Measurements from ENCODE around the gene GALNTL6. TPM values are rescaled to one million over a fixed set of nuclear protein-coding genes. Genes with fewer than 3 reads are reported as not detected.

Gene GALNTL6
- total RNA-seq, 3 donors from 2014 or later: not detected

GRCh38 chr4:171993247-171993646 lies 180.0 kb downstream of the GALNTL6 start:
- no peaks in the 10 kb centered on the region for H3K27me3 Mint-ChIP-seq (ENCODE audit: low read depth)
- no peaks in the 10 kb centered on the region for H3K36me3 Mint-ChIP-seq (ENCODE audit: insufficient read depth)
- DNase-seq: no peak
- H3K4me3 Mint-ChIP-seq: no peak overlapping the region
- ATAC-seq: no peak
- peaks cover 3% of the 10 kb centered on the region for H3K9me3 Mint-ChIP-seq
- H3K4me1 Mint-ChIP-seq (ENCODE audit: low read depth): no peaks in the 10 kb centered on the region

DNA sequence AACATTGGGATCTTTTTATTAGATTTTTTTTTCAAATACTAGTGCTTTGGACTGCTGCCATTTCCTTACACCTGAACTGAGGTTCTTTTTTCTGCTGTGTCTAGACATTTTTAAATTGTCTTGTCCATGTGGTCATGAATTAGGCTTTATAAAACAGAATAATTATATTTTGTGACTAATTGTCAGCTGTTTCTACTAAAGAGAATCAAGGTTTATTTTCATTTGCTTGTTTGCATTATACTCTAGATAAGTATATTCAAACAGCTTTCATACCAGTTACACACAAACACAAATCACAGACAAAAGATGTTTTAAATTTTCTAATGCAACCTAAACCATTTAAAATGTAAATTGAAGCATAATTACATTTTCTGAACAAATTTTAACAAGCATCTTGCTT lies 194.7 kb downstream of the GALNTL6 start:
- no peaks in the 10 kb centered on the region for H3K4me1 Mint-ChIP-seq (ENCODE audit: low read depth)
- H3K9me3 Mint-ChIP-seq: peaks cover 9% of the 10 kb centered on the region
- DNase-seq: no peak
- no peak overlapping the region for H3K4me3 Mint-ChIP-seq
- no peaks in the 10 kb centered on the region for H3K27me3 Mint-ChIP-seq (ENCODE audit: low read depth)
- no peak for ATAC-seq
- H3K36me3 Mint-ChIP-seq (ENCODE audit: insufficient read depth): no peaks in the 10 kb centered on the region

DNA sequence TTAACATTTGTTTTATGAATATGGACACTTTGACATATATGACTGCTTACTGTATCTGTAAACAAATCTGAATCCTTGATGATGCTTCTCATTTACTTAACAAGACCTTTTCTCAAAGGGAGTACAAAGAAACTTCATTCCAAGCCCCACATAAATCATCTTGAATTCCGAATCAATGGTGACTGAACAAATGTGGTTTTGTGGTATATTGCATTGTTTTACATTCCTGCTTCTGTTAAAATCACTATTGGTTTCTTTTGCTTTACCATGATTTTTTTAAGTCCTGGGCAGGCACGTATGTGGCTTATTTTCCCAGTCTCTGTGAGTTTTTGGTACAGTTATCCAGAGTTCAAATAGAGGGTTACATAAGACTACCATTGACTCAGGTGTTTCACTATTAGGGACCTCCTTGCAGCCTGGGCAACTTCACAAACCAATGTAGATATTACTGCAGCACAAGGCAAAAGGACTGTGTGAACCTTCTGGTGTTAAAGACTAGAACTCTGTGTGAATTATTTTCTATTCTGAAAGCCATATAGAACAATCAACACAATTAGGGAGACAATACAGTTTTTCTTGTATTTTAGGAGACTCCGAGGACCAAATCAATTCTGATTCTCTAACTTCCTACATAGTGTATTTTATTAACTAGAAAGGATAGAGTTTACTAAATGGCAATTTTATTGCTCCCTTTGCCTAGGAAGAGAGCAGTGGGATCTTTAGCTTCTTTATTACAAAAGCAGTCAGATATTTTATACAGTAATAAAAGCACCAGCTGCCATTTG lies 196.4 kb downstream of the GALNTL6 start:
- Mint-ChIP-seq H3K36me3 (ENCODE audit: insufficient read depth) (no peaks in the 10 kb centered on the region), H3K4me1 (ENCODE audit: low read depth) (no peaks in the 10 kb centered on the region), H3K27me3 (ENCODE audit: low read depth) (no peaks in the 10 kb centered on the region), H3K9me3 (peaks cover 9% of the 10 kb centered on the region), H3K4me3 (no peak overlapping the region)
- ATAC-seq (no peak), DNase-seq (no peak)

- ATAC-seq (no peak), DNase-seq (no peak)
- Mint-ChIP-seq H3K4me3 (no peak overlapping the region), H3K27me3 (ENCODE audit: low read depth) (no peaks in the 10 kb centered on the region), H3K9me3 (peaks cover 16% of the 10 kb centered on the region), H3K36me3 (ENCODE audit: insufficient read depth) (no peaks in the 10 kb centered on the region), H3K4me1 (ENCODE audit: low read depth) (no peaks in the 10 kb centered on the region)
Observed at GRCh38 chr4:172011196-172011595, 198.0 kb downstream of the GALNTL6 start.

DNA sequence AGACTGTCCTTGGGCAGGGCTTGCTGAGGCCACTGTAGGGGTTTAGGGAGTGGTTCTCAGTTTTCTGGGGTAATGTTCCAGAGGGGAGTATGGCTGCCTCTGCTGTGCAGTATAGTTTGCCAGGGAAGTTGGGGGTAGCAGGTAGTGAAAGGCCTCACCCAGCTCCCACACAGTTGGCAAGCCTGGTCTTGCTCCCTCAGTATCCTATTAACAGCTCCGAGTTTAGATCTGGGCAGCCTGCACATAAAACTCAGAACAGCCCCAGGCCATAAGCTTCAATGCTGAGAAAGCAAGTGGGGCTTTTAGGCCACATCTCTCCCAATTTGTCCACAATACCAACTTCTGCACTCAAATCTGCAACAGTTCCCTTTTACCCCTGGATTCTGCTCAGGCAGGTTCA lies 205.2 kb downstream of the GALNTL6 start:
- Mint-ChIP-seq H3K9me3 (peaks cover 21% of the 10 kb centered on the region), H3K36me3 (ENCODE audit: insufficient read depth) (no peaks in the 10 kb centered on the region), H3K4me1 (ENCODE audit: low read depth) (no peaks in the 10 kb centered on the region), H3K4me3 (no peak overlapping the region), H3K27me3 (ENCODE audit: low read depth) (no peaks in the 10 kb centered on the region)
- DNase-seq (no peak), ATAC-seq (no peak)

GRCh38 chr4:172035562-172035961 lies 222.4 kb downstream of the GALNTL6 start:
- no peak for DNase-seq
- no peaks in the 10 kb centered on the region for H3K27me3 Mint-ChIP-seq (ENCODE audit: low read depth)
- ATAC-seq: no peak
- no peaks in the 10 kb centered on the region for H3K9me3 Mint-ChIP-seq
- H3K36me3 Mint-ChIP-seq (ENCODE audit: insufficient read depth): no peaks in the 10 kb centered on the region
- H3K4me3 Mint-ChIP-seq: no peak overlapping the region
- no peaks in the 10 kb centered on the region for H3K4me1 Mint-ChIP-seq (ENCODE audit: low read depth)

- Mint-ChIP-seq H3K4me3 (no peak overlapping the region), H3K27me3 (ENCODE audit: low read depth) (no peaks in the 10 kb centered on the region), H3K4me1 (ENCODE audit: low read depth) (no peaks in the 10 kb centered on the region), H3K36me3 (ENCODE audit: insufficient read depth) (no peaks in the 10 kb centered on the region), H3K9me3 (no peaks in the 10 kb centered on the region)
- ATAC-seq: no peak
- no peak for DNase-seq
Observed at GRCh38 chr4:172040766-172041165, 227.6 kb downstream of the GALNTL6 start.

DNA sequence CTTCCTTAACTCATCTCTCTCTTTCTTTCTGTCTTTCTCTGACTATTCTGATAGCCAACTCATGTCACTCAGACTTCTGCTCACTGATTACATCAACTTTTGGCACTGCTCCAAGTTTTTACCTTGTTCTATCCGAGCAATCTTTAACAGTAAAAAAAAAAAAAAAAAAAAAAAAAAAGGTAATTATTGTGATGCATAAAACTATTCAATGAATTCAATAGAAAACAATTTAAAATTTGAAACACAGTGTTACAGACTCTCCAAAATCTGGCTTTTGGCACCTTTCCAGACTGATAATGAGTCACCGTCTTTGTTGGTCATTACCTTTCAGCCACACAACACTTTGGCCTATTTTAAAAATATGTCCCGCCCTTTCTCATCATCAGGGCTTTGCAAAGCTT lies 229.5 kb downstream of the GALNTL6 start:
- no peak for DNase-seq

DNA sequence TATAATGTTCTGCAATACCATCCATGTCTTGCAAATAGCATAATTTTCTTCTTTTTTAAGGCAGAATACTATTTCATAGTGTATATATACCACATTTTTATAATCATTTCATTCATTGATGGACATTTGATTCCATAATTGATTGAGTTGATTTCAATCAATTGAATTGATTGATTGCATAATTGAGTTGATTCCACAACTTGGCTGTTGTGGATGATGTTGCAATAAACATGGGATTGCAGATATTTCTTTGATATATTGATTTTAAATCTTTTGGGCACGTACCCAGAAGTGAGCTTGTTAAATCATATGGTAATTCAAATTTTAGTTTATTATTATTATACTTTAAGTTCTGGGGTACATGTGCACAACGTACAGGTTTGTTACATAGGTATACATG lies 232.8 kb downstream of the GALNTL6 start:
- no peaks in the 10 kb centered on the region for H3K36me3 Mint-ChIP-seq (ENCODE audit: insufficient read depth)
- H3K4me3 Mint-ChIP-seq: no peak overlapping the region
- ATAC-seq: no peak
- H3K27me3 Mint-ChIP-seq (ENCODE audit: low read depth): no peaks in the 10 kb centered on the region
- H3K4me1 Mint-ChIP-seq (ENCODE audit: low read depth): no peaks in the 10 kb centered on the region
- H3K9me3 Mint-ChIP-seq: no peaks in the 10 kb centered on the region
- no peak for DNase-seq

More for the DNA sequence above, 229.5 kb downstream of the GALNTL6 start:
- Mint-ChIP-seq H3K36me3 (ENCODE audit: insufficient read depth) (no peaks in the 10 kb centered on the region), H3K4me1 (ENCODE audit: low read depth) (no peaks in the 10 kb centered on the region), H3K4me3 (no peak overlapping the region), H3K27me3 (ENCODE audit: low read depth) (no peaks in the 10 kb centered on the region), H3K9me3 (no peaks in the 10 kb centered on the region)
- no peak for ATAC-seq

GRCh38 chr4:172048666-172049065 lies 235.5 kb downstream of the GALNTL6 start:
- ATAC-seq: no peak
- H3K27me3 Mint-ChIP-seq (ENCODE audit: low read depth): no peaks in the 10 kb centered on the region
- no peaks in the 10 kb centered on the region for H3K9me3 Mint-ChIP-seq
- no peak for DNase-seq
- no peak overlapping the region for H3K4me3 Mint-ChIP-seq
- H3K4me1 Mint-ChIP-seq (ENCODE audit: low read depth): no peaks in the 10 kb centered on the region
- no peaks in the 10 kb centered on the region for H3K36me3 Mint-ChIP-seq (ENCODE audit: insufficient read depth)

GRCh38 chr4:172050911-172051310 lies 237.7 kb downstream of the GALNTL6 start:
- ATAC-seq: no peak
- H3K9me3 Mint-ChIP-seq: no peaks in the 10 kb centered on the region
- H3K36me3 Mint-ChIP-seq (ENCODE audit: insufficient read depth): no peaks in the 10 kb centered on the region
- no peaks in the 10 kb centered on the region for H3K4me1 Mint-ChIP-seq (ENCODE audit: low read depth)
- no peak for DNase-seq
- no peak overlapping the region for H3K4me3 Mint-ChIP-seq
- H3K27me3 Mint-ChIP-seq (ENCODE audit: low read depth): no peaks in the 10 kb centered on the region

- Mint-ChIP-seq H3K27me3 (ENCODE audit: low read depth) (no peaks in the 10 kb centered on the region), H3K4me1 (ENCODE audit: low read depth) (no peaks in the 10 kb centered on the region), H3K36me3 (ENCODE audit: insufficient read depth) (no peaks in the 10 kb centered on the region), H3K4me3 (no peak overlapping the region), H3K9me3 (no peaks in the 10 kb centered on the region)
- ATAC-seq (no peak), DNase-seq (no peak)
Observed at GRCh38 chr4:172055046-172055445, 241.8 kb downstream of the GALNTL6 start.

- no peaks in the 10 kb centered on the region for H3K27me3 Mint-ChIP-seq (ENCODE audit: low read depth)
- DNase-seq: no peak
- no peaks in the 10 kb centered on the region for H3K9me3 Mint-ChIP-seq
- no peaks in the 10 kb centered on the region for H3K36me3 Mint-ChIP-seq (ENCODE audit: insufficient read depth)
- H3K4me3 Mint-ChIP-seq: no peak overlapping the region
- no peaks in the 10 kb centered on the region for H3K4me1 Mint-ChIP-seq (ENCODE audit: low read depth)
- no peak for ATAC-seq
Observed at GRCh38 chr4:172055498-172055897, 242.3 kb downstream of the GALNTL6 start.

DNA sequence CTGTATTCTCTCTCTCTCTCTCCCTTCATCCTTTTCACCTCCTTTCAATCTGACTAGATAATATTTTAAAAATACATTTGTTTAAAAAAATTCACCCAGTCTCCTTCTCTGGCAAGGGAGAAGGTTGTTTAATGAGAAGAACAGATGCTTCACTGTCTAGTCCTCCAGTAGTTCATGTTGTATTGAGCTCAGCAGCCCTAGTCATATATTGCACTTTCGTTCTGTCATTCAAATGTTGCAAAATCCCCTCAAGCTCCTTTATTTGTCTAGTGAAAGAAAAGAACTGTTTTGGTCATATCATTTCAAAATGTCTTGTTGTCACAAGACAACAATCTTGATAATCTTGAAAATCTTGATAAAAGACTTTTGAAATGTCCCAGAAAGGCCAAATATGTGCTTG lies 248.0 kb downstream of the GALNTL6 start:
- H3K4me3 Mint-ChIP-seq: no peak overlapping the region
- H3K27me3 Mint-ChIP-seq (ENCODE audit: low read depth): no peaks in the 10 kb centered on the region
- DNase-seq (no peak), ATAC-seq (no peak)
- H3K36me3 Mint-ChIP-seq (ENCODE audit: insufficient read depth): no peaks in the 10 kb centered on the region
- H3K4me1 Mint-ChIP-seq (ENCODE audit: low read depth): no peaks in the 10 kb centered on the region
- peaks cover 7% of the 10 kb centered on the region for H3K9me3 Mint-ChIP-seq

DNA sequence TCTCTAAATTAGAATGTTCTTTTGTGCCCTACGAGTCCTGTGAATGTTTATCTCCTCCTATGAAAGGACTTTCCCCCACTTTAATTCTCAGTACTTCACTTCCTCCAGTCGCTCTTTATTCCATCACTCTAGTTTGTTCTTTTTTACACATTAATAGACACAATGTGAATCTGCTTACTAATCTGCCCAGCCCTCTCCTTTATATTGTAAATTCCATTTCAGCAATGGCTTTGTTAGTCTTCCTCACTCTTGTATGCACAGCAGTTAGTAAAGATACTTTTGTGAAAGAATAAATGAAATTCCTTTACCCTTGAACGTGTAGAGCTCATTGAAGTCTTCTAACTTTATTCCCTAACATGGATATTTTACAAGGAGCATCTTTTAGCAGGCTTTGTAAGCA lies 255.3 kb downstream of the GALNTL6 start:
- Mint-ChIP-seq H3K27me3 (ENCODE audit: low read depth) (no peaks in the 10 kb centered on the region), H3K9me3 (peaks cover 14% of the 10 kb centered on the region), H3K36me3 (ENCODE audit: insufficient read depth) (no peaks in the 10 kb centered on the region), H3K4me1 (ENCODE audit: low read depth) (no peaks in the 10 kb centered on the region), H3K4me3 (no peak overlapping the region)
- DNase-seq (no peak), ATAC-seq (no peak)

Data from activated T-cell treated with anti-CD3 and anti-CD28 coated beads, Interleukin-2, amount 50 U/mL, for 4 hours (primary cell).